ENCODE measurements around the gene ATAD3A.
"Not testable (repeated sequence)": the region's sequence is repeated elsewhere in the genome, so short reads cannot be mapped to it uniquely, and the experiment has no call there.

DNA sequence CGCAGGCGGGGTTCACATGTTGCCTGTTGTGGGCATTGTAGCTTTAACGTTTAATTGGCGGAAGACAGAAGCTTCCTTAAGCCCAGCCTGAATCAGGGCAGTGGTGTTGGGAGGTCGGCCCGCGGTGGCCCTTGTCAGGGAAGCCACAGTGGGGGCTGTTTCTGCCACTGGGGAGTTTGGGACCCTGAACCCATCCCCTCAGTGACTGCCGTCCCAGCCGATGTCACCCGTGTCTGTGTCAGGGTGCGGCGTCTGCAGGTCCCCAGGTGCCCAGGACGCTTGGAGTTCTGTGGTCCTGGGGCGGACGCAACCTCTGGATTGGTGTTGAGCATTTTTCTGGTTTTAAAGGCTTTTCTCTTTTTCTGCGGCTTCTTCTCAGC, 31.5 kb upstream of the ATAD3A start:
- not testable (repeated sequence) for TF ChIP-seq POLR2A (IDR thresholded peaks at IDR 0.05; ENCODE audit: low read length); GATA1 (IDR thresholded peaks at IDR 0.05; ENCODE audit: low read depth, low read length)

Measured in erythroblast (primary cell).